IPS-18c (cell line): ENCODE data around the gene ACKR2.
A peak's percentile ranks its signal among the peaks of the same experiment; 100 is the strongest.

Experiments used
- H3K4me3 ChIP-seq: 2 replicates; pipeline ENCODE4 v1.7.0; 2013; ENCODE audit warnings: low read depth, mild to moderate bottlenecking, low read length, moderate library complexity; ENCODE audit not compliant: insufficient read depth
- H3K9me3 ChIP-seq: one replicate; pipeline ENCODE4 v1.6.1; 2013; ENCODE audit warnings: mild to moderate bottlenecking, low read length, moderate library complexity; ENCODE audit not compliant: control insufficient read depth, insufficient read depth

The ACKR2 gene, protein sequence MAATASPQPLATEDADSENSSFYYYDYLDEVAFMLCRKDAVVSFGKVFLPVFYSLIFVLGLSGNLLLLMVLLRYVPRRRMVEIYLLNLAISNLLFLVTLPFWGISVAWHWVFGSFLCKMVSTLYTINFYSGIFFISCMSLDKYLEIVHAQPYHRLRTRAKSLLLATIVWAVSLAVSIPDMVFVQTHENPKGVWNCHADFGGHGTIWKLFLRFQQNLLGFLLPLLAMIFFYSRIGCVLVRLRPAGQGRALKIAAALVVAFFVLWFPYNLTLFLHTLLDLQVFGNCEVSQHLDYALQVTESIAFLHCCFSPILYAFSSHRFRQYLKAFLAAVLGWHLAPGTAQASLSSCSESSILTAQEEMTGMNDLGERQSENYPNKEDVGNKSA

DNA sequence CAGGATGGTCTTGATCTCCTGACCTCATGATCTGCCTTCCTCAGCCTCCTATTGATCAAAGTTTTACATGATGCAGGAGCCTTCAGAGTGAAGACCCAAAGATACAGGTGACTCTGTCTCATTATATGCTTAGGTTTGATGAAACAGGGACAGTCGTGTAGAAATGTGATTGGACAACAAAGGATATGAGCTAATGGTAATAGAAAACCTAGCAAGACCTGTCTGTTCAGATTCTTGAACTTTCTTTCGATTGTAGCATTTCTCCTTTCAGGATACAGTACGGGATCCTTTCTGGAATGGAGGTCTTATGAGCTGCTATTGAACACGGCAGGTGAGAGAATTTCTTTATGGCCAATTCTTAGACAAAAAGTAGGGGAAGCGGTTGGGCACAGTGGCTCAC is at the start of gene ACKR2:
ACKR2 (plus strand) TSS at position 244 of the 400 bp plus-strand sequence. CDS start 55,058 bp downstream, outside the sequence.
- Histone ChIP-seq H3K4me3 (no peak within 1 kb of the TSS), H3K9me3 (no peaks in the 10 kb centered on the region)

DNA sequence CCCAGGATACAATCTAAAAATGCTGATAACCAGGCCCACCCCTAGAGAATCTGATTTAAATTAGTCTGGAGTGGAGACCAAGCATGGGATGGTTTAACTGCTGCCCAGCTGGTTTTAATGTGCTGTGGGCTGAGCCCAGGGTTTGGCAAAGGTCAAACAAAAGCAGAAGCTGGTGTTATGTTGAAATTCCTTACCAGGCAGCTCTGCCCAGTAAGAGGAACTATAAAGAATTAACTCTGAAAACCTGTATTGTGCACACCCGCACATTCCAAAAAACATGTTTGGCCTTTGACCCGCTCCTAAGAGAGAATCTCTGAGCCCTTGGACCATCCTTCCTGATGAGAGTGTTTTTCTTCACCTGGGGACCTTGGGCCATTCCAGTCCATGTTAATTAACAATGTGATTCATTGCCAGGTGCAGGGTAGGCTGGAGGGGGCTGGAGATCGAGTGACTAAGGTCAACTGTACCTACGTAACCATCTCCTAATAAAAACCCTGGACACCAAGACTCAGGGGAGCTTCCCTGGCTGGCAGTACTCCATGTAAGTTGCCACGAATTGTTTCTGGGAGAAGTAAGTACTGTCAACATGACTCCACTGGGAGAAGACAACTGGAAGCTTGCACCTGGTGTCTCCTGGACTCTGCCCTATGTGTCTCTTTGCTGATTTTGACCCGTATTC is 47.1 kb upstream of the ACKR2 start:
- Histone ChIP-seq H3K4me3 (no peak overlapping the region), H3K9me3 (no peaks in the 10 kb centered on the region)

DNA sequence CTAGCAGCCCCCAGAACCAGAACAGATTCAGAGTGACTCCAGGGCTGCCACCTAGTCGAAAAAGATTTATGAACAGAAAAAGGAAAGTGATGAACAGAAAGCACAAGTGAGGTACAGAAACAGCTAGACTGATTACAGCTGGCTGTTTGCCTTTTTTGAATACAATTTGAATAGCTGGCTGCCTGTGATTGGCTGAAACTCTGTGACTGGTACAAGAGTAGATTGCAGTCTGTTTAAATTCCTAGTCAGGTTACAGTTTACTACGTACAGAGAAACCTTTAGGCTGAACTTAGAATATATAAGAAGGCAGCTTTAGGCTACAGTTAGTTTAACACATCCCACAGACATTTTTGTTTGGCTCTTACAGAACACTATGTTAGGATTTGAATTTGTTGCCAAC is 46.2 kb upstream of the ACKR2 start:
- Histone ChIP-seq H3K9me3 (no peaks in the 10 kb centered on the region), H3K4me3 (no peak overlapping the region)

DNA sequence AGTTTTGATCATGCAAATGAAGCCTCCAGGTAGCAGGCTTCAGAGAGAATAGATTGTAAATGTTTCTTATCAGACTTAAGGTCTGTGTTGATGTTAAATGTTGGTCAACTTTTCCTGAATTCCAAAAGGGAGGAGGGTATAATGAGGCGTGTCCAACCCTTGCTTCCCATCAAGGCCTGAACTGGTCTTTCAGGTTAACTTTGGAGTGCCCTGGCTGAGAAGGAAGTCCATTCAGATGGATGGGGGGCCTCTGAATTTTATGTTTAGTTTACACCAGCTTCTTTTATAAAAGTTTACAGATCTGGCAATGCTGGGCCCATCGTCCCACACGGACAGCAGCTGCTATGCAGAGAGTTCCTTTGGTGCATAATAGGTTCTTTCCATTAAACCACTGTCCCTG is 45.1 kb upstream of the ACKR2 start:
- H3K4me3 ChIP-seq = no peak overlapping the region
- no peaks in the 10 kb centered on the region for H3K9me3 ChIP-seq

DNA sequence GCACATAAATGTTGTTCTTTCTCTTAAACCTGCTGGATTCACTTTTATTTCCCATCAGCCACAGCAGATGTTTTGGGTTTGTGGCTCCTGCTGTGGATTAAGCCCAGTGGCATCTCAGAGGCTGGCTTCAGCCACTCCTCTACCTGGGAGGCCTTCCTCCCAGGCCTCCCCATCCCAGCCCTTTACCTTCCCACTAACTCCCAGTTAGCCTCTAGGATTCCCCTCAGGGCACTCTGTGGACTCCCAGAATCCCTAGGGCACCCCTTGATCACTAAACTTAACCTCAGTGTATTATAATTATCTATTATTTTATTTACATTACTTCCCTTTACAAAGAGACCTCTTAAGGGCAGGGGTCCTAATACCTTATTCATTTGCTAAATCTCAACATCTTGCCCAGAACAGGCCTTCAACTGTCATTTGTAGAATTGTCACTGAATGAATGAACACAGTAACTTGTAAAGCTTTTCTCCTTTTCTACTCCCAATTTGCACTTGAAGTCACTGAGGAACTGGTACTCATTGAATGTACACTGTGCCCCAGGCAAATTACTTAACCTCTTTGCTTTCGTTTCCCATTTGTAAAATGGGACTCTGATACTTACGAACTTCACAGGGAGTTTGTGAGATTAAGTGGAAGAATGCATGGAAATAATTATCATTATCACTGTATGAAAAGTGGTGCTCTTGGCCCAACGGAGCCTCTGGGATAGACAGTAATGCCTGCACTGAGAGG is 44.5 kb upstream of the ACKR2 start:
- no peaks in the 10 kb centered on the region for H3K9me3 ChIP-seq
- no peak overlapping the region for H3K4me3 ChIP-seq

DNA sequence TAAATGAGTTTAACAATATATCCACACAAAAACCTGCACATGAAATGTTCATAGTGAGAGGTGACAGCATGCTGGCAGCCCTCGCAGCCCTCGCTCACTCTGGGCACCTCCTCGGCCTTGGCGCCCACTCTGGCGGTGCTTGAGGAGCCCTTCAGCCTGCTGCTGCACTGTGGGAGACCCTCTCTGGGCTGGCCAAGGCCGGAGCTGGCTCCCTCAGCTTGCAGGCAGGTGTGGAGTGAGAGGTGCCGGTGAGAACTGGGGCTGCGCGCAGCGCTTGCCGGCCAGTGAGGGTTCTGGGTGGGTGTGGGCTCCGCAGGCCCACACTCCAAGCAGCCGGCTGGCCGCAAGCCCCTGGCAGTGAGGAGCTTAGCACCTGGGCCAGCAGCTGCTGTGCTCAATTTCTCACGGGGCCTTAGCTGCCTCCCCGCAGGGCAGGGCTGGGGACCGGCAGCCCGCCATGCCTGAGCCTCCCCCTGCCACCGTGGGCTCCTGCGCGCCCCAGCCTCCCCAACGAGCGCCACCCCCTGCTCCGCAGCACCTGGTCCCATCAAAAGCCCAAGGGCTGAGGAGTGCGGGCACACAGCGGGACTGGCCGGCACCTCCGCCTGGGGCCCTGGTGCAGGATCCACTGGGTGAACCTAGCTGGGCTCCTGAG is 39.6 kb upstream of the ACKR2 start:
- H3K4me3 ChIP-seq = no peak overlapping the region
- H3K9me3 ChIP-seq = peaks cover 4% of the 10 kb centered on the region

DNA sequence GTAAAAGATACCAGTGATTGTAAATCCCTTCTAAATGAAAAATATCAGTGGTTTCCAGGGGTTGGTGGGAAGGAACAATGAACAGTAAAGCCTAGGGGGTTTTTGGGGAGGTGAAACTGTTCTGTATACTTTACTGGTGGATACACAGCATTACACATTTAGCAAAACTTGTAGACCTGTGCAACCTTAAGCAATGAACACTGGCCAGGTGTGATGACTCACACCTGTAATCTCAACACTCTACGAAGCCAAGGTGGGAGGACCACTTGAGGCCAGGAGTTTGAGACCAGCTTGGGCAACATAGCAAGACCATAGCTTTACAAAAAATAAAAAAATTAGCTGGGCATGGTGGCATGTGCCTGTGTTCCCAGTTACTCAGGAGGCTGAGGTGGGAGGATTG is 38.0 kb upstream of the ACKR2 start:
- peaks cover 4% of the 10 kb centered on the region for H3K9me3 ChIP-seq
- no peak overlapping the region for H3K4me3 ChIP-seq

DNA sequence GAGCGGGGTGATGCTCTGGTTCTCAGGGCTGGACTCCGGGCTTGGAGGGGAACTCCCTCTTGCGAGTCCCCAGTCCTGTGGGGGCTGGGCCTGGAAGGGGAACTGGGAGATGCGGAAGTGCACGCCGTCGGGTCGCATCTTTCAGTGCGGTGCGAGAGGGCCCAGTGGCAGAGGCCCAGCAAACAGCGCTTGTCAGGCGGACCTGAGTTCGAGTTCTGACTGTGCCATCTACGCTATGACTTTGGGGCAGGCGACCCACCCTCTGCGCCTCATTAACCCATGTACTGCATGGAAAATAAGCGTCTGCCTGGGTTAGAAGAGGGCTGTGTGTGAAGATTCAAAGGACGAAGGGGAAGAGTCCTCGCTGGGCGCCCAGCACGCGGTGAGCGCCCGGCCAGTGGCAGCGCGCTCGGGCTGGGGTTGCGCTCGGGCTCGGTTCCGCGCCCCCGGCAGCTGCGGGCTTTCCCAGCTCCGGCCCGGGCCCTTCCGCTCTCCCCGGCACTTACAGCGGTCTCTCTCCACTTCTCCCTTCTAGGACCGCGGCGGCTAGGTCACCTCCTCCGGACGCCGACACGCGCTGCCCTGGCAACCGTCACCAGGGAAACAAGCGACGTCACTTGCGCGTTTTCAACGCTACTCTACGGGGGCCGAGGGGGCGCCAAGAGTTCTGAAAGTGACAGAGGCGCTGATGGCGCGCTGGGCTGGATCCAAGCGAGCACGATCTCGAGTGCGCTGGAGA is 36.4 kb upstream of the ACKR2 start, which contains the start of gene CCDC13:
CCDC13 (minus strand) TSS at position 584 of the 739 bp plus-strand sequence. CDS start 14,908 bp downstream, outside the sequence.
- Histone ChIP-seq H3K4me3 (peak within 1 kb of the TSS; percentile 68), H3K9me3 (peaks cover 4% of the 10 kb centered on the region)

DNA sequence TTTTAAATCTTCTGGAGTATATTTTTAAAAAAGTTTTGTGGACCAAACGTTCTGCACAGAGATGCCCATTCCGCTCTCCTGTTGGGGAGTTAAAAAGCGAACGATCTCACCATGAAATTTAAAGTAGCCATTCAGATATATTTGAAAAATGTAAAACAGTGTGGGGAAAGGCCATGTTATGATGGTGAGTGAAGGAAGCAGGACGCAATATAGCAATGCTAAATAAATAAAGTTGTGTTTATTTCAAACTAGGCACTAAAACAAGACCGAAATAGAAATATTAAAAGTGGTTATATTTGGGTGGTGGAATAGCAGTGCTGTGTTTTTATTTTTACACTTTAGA is 35.9 kb upstream of the ACKR2 start:
- Histone ChIP-seq H3K9me3 (peaks cover 4% of the 10 kb centered on the region), H3K4me3 (peak overlapping the region; percentile 68)

DNA sequence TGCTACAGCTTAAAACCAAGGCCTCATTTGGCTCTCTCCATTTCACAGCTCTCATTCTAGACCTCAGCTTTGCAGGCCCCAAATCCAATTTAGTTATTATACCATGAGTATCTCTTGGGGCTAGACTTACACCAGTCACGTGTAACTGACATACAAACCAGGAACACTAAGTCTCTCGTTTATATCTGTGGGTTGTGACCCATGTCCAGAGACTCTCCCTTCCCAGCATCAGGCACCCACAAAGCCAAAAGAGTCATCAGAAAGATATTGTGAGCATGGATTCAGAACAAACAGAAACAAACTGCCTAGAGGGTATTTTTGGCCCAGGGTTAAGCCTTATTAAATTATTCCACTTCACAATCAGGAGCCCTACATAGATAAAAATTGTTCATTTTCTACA is 30.6 kb upstream of the ACKR2 start:
- Histone ChIP-seq H3K9me3 (no peaks in the 10 kb centered on the region), H3K4me3 (no peak overlapping the region)

DNA sequence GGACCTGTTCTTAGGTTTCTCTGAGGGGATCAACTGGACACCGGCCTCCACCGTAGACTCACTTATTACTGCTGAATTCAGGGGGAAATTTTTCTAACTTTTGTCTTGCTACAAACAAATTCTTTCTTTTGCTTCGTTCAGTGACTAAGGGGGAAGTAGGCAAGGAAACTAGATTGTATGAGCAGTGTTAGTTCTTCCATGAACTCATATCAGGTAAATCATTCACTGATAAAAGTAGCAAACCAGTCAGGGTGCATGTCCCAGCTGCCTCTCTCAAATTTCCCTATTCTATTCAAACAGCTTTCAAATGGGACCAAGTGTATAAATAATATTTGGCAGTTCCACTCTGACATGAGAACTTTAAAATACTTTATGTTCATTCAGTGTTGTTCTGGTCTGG is 28.8 kb upstream of the ACKR2 start:
- Histone ChIP-seq H3K9me3 (no peaks in the 10 kb centered on the region), H3K4me3 (no peak overlapping the region)

DNA sequence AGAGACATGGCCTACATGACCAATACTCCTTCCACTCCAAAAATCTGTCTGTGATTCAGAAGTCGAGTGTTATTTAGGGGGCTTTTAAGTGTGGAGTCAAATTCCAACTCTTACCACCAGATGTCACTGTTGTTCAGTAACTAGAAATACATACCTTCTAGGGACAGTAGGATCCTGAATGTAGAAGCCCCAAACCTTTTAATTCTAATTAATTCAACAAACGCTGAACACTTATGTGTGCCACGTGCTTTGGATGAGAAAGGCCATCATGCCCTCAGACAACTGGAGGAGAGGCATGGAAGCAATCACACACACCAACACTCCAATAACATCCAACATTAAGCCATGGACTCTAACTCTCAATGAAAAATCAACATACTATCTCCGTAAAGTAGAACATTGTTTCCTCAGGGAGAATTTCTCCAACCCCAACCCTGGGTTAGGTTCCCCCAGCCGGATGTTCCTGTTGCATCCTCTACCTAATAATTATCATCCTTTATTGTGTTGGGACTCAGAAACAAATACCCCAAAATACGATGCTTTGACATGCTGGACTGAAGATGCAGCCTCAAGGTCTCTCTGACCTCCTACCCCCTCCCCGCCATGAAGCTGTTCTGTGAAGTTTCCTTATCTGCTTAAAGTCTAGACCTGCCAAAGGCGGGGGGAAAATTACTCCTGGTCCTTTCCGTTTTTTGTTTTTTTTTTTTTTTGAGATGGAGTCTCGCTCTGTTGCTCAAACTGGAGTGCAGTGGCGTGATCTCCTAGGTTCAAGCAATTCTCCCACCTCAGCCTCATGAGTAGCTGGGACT is 28.1 kb upstream of the ACKR2 start:
- no peak overlapping the region for H3K4me3 ChIP-seq
- no peaks in the 10 kb centered on the region for H3K9me3 ChIP-seq

DNA sequence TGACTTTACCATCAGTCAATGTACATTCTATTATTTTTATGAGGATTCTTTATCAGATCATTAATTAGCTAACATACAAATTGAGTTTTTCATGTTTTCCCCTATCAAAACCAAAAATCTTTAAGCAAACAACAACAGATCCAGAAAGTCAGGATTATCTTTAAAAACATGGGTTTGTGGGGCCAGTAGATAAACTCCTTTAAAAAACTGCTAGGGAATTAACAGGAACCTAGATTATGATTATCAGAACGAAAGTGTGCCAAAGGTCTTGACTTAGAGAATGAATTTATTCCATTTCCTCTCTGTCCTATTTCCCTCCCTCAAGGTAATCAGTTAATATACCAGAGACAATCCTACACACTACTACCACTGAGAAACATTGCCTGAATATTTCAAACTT is 23.0 kb upstream of the ACKR2 start:
- H3K4me3 ChIP-seq = no peak overlapping the region
- no peaks in the 10 kb centered on the region for H3K9me3 ChIP-seq

DNA sequence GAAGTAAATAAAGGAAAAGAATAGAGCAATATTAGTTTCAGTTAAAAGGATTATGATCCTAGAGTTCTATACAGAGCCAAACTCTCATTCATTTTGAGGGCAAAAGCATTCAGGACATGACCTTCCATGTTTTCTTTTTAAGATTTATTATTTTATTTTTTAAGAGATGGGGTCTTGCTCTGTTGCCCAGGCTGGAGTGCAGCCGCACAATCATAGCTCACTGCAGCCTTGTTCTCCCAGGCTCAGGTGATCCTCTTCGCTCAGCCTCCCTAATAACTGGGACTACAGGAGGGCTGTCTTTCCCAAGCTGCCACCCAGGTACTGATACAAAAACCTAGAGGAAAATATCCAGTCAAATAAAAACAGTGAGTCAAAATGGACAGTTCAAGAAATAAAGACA is 22.6 kb upstream of the ACKR2 start:
- Histone ChIP-seq H3K4me3 (no peak overlapping the region), H3K9me3 (no peaks in the 10 kb centered on the region)

DNA sequence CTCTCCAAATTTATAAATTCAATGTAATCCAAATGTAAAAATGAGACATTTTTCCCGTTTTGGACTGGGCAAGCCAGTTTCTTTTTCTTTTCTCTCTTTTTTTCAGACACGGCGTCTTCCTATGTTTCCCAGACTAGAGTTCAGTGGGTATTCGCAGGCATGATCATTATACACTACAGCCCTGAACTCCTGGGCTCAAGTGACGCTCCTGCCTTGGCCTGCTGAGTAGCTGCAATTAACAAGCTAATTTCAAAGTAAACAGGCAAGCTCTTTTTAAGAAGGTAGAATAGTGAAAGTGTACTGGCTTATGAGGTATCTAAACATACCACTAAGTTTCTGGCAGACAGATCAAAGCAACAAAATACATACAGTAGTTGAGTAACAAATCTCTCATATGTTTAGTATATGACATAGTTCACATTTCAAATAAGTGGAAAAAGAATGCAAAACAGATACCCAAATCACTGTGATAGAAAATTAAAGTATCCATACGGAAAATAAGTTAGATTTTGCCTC is 18.5 kb upstream of the ACKR2 start:
- Histone ChIP-seq H3K9me3 (no peaks in the 10 kb centered on the region), H3K4me3 (no peak overlapping the region)

DNA sequence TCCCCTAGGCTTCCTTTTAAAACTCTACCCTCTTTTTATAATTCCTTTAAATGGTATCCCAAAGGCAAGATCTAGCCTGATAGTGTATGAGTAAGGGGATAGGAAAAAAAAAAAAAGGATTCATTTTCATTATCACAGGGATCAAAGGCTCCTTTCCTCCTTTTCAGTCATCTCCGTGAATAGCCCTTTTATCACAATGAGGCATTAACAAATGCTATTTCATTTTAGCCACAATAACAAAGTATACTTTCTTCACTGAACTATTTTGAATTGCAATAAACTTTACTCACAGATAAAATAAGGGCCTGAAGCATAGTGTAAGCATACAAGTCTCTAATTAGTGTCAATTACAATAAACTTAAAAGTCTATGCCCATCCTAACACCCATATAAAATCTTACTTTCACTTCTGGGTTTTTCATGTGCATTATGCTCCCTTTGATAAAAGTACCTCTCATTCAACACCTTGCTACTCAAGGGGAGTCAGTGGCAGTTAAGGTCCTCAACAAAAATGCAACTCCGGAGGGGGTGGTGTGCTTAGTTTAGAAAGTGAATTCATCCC is 13.5 kb upstream of the ACKR2 start:
- Histone ChIP-seq H3K4me3 (no peak overlapping the region), H3K9me3 (no peaks in the 10 kb centered on the region)
